ENCODE data around the gene TMIGD3.

GRCh38 chr1:111542187-111542586 is 38.8 kb upstream of the TMIGD3 start:
- TF ChIP-seq POLR2A (IDR thresholded peaks at IDR 0.05) (no peak), CTCF (IDR thresholded peaks at IDR 0.05 in 8 of 11, conservative IDR thresholded peaks at IDR 0.05 in 3 of 11) (no peak), POLR2AphosphoS5 (IDR thresholded peaks at IDR 0.05) (no peak)
